ENCODE measurements around the gene MOB2. TPM values are rescaled to one million over a fixed set of nuclear protein-coding genes. Genes with fewer than 3 reads are reported as not detected.

MOB2 gene
- total and polyA plus RNA-seq, 4 donors, result 8.3 to 18.5 (median 14.8) TPM

- Histone ChIP-seq H3K9me3 (ENCODE audit: control insufficient read depth in 4 of 4, low read length in 3 of 4) (no peaks in the 10 kb centered on the region), H3K9ac (ENCODE audit: low read depth in 1 of 2, low read length in 2 of 2) (no peak overlapping the region), H3K4me3 (ENCODE audit: low read depth in 1 of 3, low read length in 3 of 3) (no peak overlapping the region), H3K36me3 (ENCODE audit: control insufficient read depth in 4 of 4, insufficient read depth in 3 of 4, low read depth in 1 of 4, low read length in 3 of 4) (peaks cover 0 to 2% (median 0%) of the 10 kb centered on the region in 4 donors), H3K27ac (ENCODE audit: low read depth in 1 of 2, low read length in 2 of 2) (no peak overlapping the region), H3K27me3 (ENCODE audit: control insufficient read depth in 4 of 4, insufficient read depth in 4 of 4, low read length in 3 of 4) (no peaks in the 10 kb centered on the region), H3K4me1 (ENCODE audit: control insufficient read depth in 4 of 4, insufficient read depth in 4 of 4, low read length in 3 of 4) (peaks cover 0 to 3% (median 0%) of the 10 kb centered on the region in 4 donors)
- DNase-seq (ENCODE audit: low spot score), result no peak
- 66% methylated on average over 18 of the region's 18 CpGs for WGBS
- no peak for TF ChIP-seq HNF4A (conservative IDR thresholded peaks at IDR 0.05)
- TF ChIP-seq ATF3 (IDR thresholded peaks at IDR 0.05), result no peak
- TF ChIP-seq, protein P1, sequence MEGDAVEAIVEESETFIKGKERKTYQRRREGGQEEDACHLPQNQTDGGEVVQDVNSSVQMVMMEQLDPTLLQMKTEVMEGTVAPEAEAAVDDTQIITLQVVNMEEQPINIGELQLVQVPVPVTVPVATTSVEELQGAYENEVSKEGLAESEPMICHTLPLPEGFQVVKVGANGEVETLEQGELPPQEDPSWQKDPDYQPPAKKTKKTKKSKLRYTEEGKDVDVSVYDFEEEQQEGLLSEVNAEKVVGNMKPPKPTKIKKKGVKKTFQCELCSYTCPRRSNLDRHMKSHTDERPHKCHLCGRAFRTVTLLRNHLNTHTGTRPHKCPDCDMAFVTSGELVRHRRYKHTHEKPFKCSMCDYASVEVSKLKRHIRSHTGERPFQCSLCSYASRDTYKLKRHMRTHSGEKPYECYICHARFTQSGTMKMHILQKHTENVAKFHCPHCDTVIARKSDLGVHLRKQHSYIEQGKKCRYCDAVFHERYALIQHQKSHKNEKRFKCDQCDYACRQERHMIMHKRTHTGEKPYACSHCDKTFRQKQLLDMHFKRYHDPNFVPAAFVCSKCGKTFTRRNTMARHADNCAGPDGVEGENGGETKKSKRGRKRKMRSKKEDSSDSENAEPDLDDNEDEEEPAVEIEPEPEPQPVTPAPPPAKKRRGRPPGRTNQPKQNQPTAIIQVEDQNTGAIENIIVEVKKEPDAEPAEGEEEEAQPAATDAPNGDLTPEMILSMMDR (IDR thresholded peaks at IDR 0.05; ENCODE audit: low read depth, low read length, missing input control), result no peak
- TF ChIP-seq ZBTB33 (IDR thresholded peaks at IDR 0.05), result no peak
Measured at GRCh38 chr11:1458340-1459218, 28.0 kb downstream of the MOB2 start.

DNA sequence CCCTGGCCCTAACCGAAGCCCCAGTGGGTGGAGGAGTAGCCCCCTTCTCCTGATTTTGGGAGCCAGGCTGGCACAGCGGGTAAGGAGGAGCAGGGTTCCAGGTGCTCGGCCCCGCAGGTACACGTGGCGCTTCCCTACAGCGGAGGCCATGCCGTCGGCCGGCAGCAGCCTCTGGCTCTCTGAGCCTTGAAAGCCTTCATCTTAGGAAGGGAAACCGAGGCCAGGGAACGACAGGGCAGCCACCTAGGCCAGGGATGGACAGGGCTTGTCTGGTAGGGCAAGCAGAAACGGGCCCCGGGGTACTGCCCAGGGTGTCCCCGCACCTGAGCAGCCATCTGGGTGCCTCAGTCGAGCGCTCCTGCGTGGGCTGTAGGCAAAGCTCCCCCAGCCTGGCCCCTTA lies 28.7 kb downstream of the MOB2 start:
- no peak overlapping the region for H3K9ac ChIP-seq (ENCODE audit: low read depth in 1 of 2, low read length in 2 of 2)
- H3K27ac ChIP-seq (ENCODE audit: low read depth in 1 of 2, low read length in 2 of 2), result no peak overlapping the region
- peaks cover 0 to 3% (median 0%) of the 10 kb centered on the region in 4 donors for H3K4me1 ChIP-seq (ENCODE audit: control insufficient read depth in 4 of 4, insufficient read depth in 4 of 4, low read length in 3 of 4)
- no peak overlapping the region for H3K4me3 ChIP-seq (ENCODE audit: low read depth in 1 of 3, low read length in 3 of 3)
- H3K27me3 ChIP-seq (ENCODE audit: control insufficient read depth in 4 of 4, insufficient read depth in 4 of 4, low read length in 3 of 4), result no peaks in the 10 kb centered on the region
- H3K36me3 ChIP-seq (ENCODE audit: control insufficient read depth in 4 of 4, insufficient read depth in 3 of 4, low read depth in 1 of 4, low read length in 3 of 4), result peaks cover 0 to 2% (median 0%) of the 10 kb centered on the region in 4 donors
- no peak for DNase-seq (ENCODE audit: low spot score)
- WGBS, result 93% methylated on average over 18 of the region's 18 CpGs
- TF ChIP-seq ZBTB33 (IDR thresholded peaks at IDR 0.05) (no peak), EGR1 (IDR thresholded peaks at IDR 0.05; ENCODE audit: low read depth in 2 of 2) (no peak), GABPA (IDR thresholded peaks at IDR 0.05 in 1 of 2, conservative IDR thresholded peaks at IDR 0.05 in 1 of 2) (no peak), ATF3 (IDR thresholded peaks at IDR 0.05) (no peak), SP1 (IDR thresholded peaks at IDR 0.05) (no peak), FOXA2 (IDR thresholded peaks at IDR 0.05) (no peak), HNF4G (IDR thresholded peaks at IDR 0.05) (no peak), FOXA1 (IDR thresholded peaks at IDR 0.05) (no peak), TAF1 (conservative IDR thresholded peaks at IDR 0.05) (no peak), RXRA (IDR thresholded peaks at IDR 0.05) (no peak), RAD21 (IDR thresholded peaks at IDR 0.05) (no peak), HNF4A (conservative IDR thresholded peaks at IDR 0.05) (no peak), YY1 (IDR thresholded peaks at IDR 0.05) (no peak), JUND (IDR thresholded peaks at IDR 0.05) (no peak), NR2F2 (IDR thresholded peaks at IDR 0.05) (no peak)
- TF ChIP-seq, protein P1 (IDR thresholded peaks at IDR 0.05; ENCODE audit: low read depth, low read length, missing input control), result no peak
- TF ChIP-seq, protein P2, sequence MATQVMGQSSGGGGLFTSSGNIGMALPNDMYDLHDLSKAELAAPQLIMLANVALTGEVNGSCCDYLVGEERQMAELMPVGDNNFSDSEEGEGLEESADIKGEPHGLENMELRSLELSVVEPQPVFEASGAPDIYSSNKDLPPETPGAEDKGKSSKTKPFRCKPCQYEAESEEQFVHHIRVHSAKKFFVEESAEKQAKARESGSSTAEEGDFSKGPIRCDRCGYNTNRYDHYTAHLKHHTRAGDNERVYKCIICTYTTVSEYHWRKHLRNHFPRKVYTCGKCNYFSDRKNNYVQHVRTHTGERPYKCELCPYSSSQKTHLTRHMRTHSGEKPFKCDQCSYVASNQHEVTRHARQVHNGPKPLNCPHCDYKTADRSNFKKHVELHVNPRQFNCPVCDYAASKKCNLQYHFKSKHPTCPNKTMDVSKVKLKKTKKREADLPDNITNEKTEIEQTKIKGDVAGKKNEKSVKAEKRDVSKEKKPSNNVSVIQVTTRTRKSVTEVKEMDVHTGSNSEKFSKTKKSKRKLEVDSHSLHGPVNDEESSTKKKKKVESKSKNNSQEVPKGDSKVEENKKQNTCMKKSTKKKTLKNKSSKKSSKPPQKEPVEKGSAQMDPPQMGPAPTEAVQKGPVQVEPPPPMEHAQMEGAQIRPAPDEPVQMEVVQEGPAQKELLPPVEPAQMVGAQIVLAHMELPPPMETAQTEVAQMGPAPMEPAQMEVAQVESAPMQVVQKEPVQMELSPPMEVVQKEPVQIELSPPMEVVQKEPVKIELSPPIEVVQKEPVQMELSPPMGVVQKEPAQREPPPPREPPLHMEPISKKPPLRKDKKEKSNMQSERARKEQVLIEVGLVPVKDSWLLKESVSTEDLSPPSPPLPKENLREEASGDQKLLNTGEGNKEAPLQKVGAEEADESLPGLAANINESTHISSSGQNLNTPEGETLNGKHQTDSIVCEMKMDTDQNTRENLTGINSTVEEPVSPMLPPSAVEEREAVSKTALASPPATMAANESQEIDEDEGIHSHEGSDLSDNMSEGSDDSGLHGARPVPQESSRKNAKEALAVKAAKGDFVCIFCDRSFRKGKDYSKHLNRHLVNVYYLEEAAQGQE (IDR thresholded peaks at IDR 0.05), result no peak
- TF ChIP-seq, protein P3, sequence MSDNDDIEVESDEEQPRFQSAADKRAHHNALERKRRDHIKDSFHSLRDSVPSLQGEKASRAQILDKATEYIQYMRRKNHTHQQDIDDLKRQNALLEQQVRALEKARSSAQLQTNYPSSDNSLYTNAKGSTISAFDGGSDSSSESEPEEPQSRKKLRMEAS (IDR thresholded peaks at IDR 0.05), result no peak
- H3K9me3 ChIP-seq (ENCODE audit: control insufficient read depth in 4 of 4, low read length in 3 of 4), result no peaks in the 10 kb centered on the region

Measured in liver (tissue), 9 donors.